ENCODE results near the gene TRIAP1.

TRIAP1 gene

GRCh38 chr12:120432772-120433525, 13.2 kb downstream of the TRIAP1 start:
- H3K9me3 ChIP-seq (ENCODE audit: control insufficient read depth, low read length), result no peaks in the 10 kb centered on the region
- no peak overlapping the region for H3K27ac ChIP-seq (ENCODE audit: insufficient read depth, low read depth, low read length, poor library complexity, severe bottlenecking)
- WGBS, 2 experiments, result 82 to 89% methylated on average over 10 of the region's 10 CpGs
- H3K36me3 ChIP-seq (ENCODE audit: control insufficient read depth, insufficient read depth, low read length), result no peaks in the 10 kb centered on the region
- H3K4me3 ChIP-seq (ENCODE audit: insufficient read depth, low read depth, low read length), result no peak overlapping the region
- no peaks in the 10 kb centered on the region for H3K4me1 ChIP-seq (ENCODE audit: control insufficient read depth, insufficient read depth, low read length)
- no peaks in the 10 kb centered on the region for H3K27me3 ChIP-seq (ENCODE audit: control insufficient read depth, insufficient read depth, low read length, poor library complexity, severe bottlenecking)

GRCh38 chr12:120429368-120429767, 16.8 kb downstream of the TRIAP1 start:
- H3K4me1 ChIP-seq (ENCODE audit: control insufficient read depth, insufficient read depth, low read length), result no peaks in the 10 kb centered on the region
- H3K36me3 ChIP-seq (ENCODE audit: control insufficient read depth, insufficient read depth, low read length), result no peaks in the 10 kb centered on the region
- no peak overlapping the region for H3K27ac ChIP-seq (ENCODE audit: insufficient read depth, low read depth, low read length, poor library complexity, severe bottlenecking)
- H3K4me3 ChIP-seq (ENCODE audit: insufficient read depth, low read depth, low read length), result no peak overlapping the region
- H3K27me3 ChIP-seq (ENCODE audit: control insufficient read depth, insufficient read depth, low read length, poor library complexity, severe bottlenecking), result no peaks in the 10 kb centered on the region
- 76% methylated on average over 7 of the region's 7 CpGs for WGBS, 2 experiments
- no peaks in the 10 kb centered on the region for H3K9me3 ChIP-seq (ENCODE audit: control insufficient read depth, low read length)

- no peak overlapping the region for H3K27ac ChIP-seq (ENCODE audit: insufficient read depth, low read depth, low read length, poor library complexity, severe bottlenecking)
- H3K36me3 ChIP-seq (ENCODE audit: control insufficient read depth, insufficient read depth, low read length), result no peaks in the 10 kb centered on the region
- H3K27me3 ChIP-seq (ENCODE audit: control insufficient read depth, insufficient read depth, low read length, poor library complexity, severe bottlenecking), result no peaks in the 10 kb centered on the region
- H3K4me1 ChIP-seq (ENCODE audit: control insufficient read depth, insufficient read depth, low read length), result no peaks in the 10 kb centered on the region
- 86 to 88% methylated on average over 8 of the region's 8 CpGs for WGBS, 2 experiments
- no peak overlapping the region for H3K4me3 ChIP-seq (ENCODE audit: insufficient read depth, low read depth, low read length)
- H3K9me3 ChIP-seq (ENCODE audit: control insufficient read depth, low read length), result no peaks in the 10 kb centered on the region
These were observed 17.5 kb downstream of the TRIAP1 start for GRCh38 chr12:120428597-120429229.

GRCh38 chr12:120425797-120426196, 20.4 kb downstream of the TRIAP1 start:
- no peaks in the 10 kb centered on the region for H3K9me3 ChIP-seq (ENCODE audit: control insufficient read depth, low read length)
- no peak overlapping the region for H3K27ac ChIP-seq (ENCODE audit: insufficient read depth, low read depth, low read length, poor library complexity, severe bottlenecking)
- no peaks in the 10 kb centered on the region for H3K4me1 ChIP-seq (ENCODE audit: control insufficient read depth, insufficient read depth, low read length)
- no peaks in the 10 kb centered on the region for H3K36me3 ChIP-seq (ENCODE audit: control insufficient read depth, insufficient read depth, low read length)
- no peak overlapping the region for H3K4me3 ChIP-seq (ENCODE audit: insufficient read depth, low read depth, low read length)
- no peaks in the 10 kb centered on the region for H3K27me3 ChIP-seq (ENCODE audit: control insufficient read depth, insufficient read depth, low read length, poor library complexity, severe bottlenecking)
- 89 to 97% methylated on average over 2 to 3 of the region's 3 CpGs for WGBS, 2 experiments

GRCh38 chr12:120422892-120423456, 23.2 kb downstream of the TRIAP1 start:
- WGBS, 2 experiments, result 87 to 90% methylated on average over 7 of the region's 7 CpGs
- Histone ChIP-seq H3K27ac (ENCODE audit: insufficient read depth, low read depth, low read length, poor library complexity, severe bottlenecking) (no peak overlapping the region), H3K4me1 (ENCODE audit: control insufficient read depth, insufficient read depth, low read length) (no peaks in the 10 kb centered on the region)

GRCh38 chr12:120421701-120422100, 24.5 kb downstream of the TRIAP1 start:
- H3K4me3 ChIP-seq (ENCODE audit: insufficient read depth, low read depth, low read length), result no peak overlapping the region
- H3K36me3 ChIP-seq (ENCODE audit: control insufficient read depth, insufficient read depth, low read length), result no peaks in the 10 kb centered on the region
- H3K4me1 ChIP-seq (ENCODE audit: control insufficient read depth, insufficient read depth, low read length), result no peaks in the 10 kb centered on the region
- 82 to 85% methylated on average over 4 of the region's 4 CpGs for WGBS, 2 experiments
- no peaks in the 10 kb centered on the region for H3K27me3 ChIP-seq (ENCODE audit: control insufficient read depth, insufficient read depth, low read length, poor library complexity, severe bottlenecking)
- H3K27ac ChIP-seq (ENCODE audit: insufficient read depth, low read depth, low read length, poor library complexity, severe bottlenecking), result no peak overlapping the region
- H3K9me3 ChIP-seq (ENCODE audit: control insufficient read depth, low read length), result no peaks in the 10 kb centered on the region

More at GRCh38 chr12:120422892-120423456, 23.2 kb downstream of the TRIAP1 start:
- no peaks in the 10 kb centered on the region for H3K9me3 ChIP-seq (ENCODE audit: control insufficient read depth, low read length)
- H3K36me3 ChIP-seq (ENCODE audit: control insufficient read depth, insufficient read depth, low read length), result no peaks in the 10 kb centered on the region
- H3K27me3 ChIP-seq (ENCODE audit: control insufficient read depth, insufficient read depth, low read length, poor library complexity, severe bottlenecking), result no peaks in the 10 kb centered on the region
- H3K4me3 ChIP-seq (ENCODE audit: insufficient read depth, low read depth, low read length), result no peak overlapping the region

- Histone ChIP-seq H3K27ac (ENCODE audit: insufficient read depth, low read depth, low read length, poor library complexity, severe bottlenecking) (no peak overlapping the region), H3K9me3 (ENCODE audit: control insufficient read depth, low read length) (no peaks in the 10 kb centered on the region), H3K27me3 (ENCODE audit: control insufficient read depth, insufficient read depth, low read length, poor library complexity, severe bottlenecking) (no peaks in the 10 kb centered on the region), H3K36me3 (ENCODE audit: control insufficient read depth, insufficient read depth, low read length) (no peaks in the 10 kb centered on the region), H3K4me1 (ENCODE audit: control insufficient read depth, insufficient read depth, low read length) (peaks cover 13% of the 10 kb centered on the region), H3K4me3 (ENCODE audit: insufficient read depth, low read depth, low read length) (no peak overlapping the region)
- 92 to 94% methylated on average over 4 of the region's 4 CpGs for WGBS, 2 experiments
These were observed 28.1 kb downstream of the TRIAP1 start for GRCh38 chr12:120417917-120418580.

GRCh38 chr12:120416490-120417216, 29.5 kb downstream of the TRIAP1 start:
- Histone ChIP-seq H3K4me1 (ENCODE audit: control insufficient read depth, insufficient read depth, low read length) (peaks cover 13% of the 10 kb centered on the region), H3K9me3 (ENCODE audit: control insufficient read depth, low read length) (no peaks in the 10 kb centered on the region)
- WGBS, 2 experiments, result 89 to 90% methylated on average over 7 of the region's 7 CpGs

GRCh38 chr12:120413901-120414695, 32.1 kb downstream of the TRIAP1 start:
- no peaks in the 10 kb centered on the region for H3K9me3 ChIP-seq (ENCODE audit: control insufficient read depth, low read length)
- H3K27ac ChIP-seq (ENCODE audit: insufficient read depth, low read depth, low read length, poor library complexity, severe bottlenecking), result peak overlapping the region; percentile 86
- no peaks in the 10 kb centered on the region for H3K27me3 ChIP-seq (ENCODE audit: control insufficient read depth, insufficient read depth, low read length, poor library complexity, severe bottlenecking)
- H3K4me1 ChIP-seq (ENCODE audit: control insufficient read depth, insufficient read depth, low read length), result peaks cover 13% of the 10 kb centered on the region
- H3K36me3 ChIP-seq (ENCODE audit: control insufficient read depth, insufficient read depth, low read length), result no peaks in the 10 kb centered on the region
- no peak overlapping the region for H3K4me3 ChIP-seq (ENCODE audit: insufficient read depth, low read depth, low read length)
- 6 to 7% methylated on average over 13 of the region's 13 CpGs for WGBS, 2 experiments

More at GRCh38 chr12:120416490-120417216, 29.5 kb downstream of the TRIAP1 start:
- Histone ChIP-seq H3K27me3 (ENCODE audit: control insufficient read depth, insufficient read depth, low read length, poor library complexity, severe bottlenecking) (no peaks in the 10 kb centered on the region), H3K4me3 (ENCODE audit: insufficient read depth, low read depth, low read length) (no peak overlapping the region), H3K27ac (ENCODE audit: insufficient read depth, low read depth, low read length, poor library complexity, severe bottlenecking) (no peak overlapping the region), H3K36me3 (ENCODE audit: control insufficient read depth, insufficient read depth, low read length) (no peaks in the 10 kb centered on the region)
